NCI-H2227 treated with DMSO at 0.1 percent for 48 hours (cell line): ENCODE data around the gene NAT8L.

ENCODE experiments used
- DNase-seq: peaks from one replicate; lab custom pipeline; 2025; lab: John Stamatoyannopoulos, UW

The NAT8L gene

DNA sequence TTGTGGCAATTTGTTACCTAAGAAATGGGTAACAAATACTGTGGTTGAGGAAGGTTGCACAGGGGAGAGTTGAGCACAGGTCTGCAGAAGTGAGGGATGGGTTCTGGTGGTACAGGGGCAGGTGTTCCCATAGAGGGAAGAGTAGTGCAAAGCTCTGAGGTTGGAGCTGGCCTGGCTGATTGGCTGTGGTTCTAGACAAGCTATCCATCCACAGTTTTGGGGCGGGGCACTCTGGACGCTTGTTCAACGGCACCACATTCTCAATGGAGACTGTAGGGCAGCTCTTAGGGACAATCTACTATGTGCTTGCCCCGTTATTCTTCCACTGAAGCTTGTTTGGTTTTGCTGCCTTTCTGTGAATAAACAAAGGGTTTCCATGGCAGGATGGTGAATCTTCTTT, 35.4 kb downstream of the NAT8L start:
- DNase-seq = no peak

GRCh38 chr4:2095236-2096072, 36.3 kb downstream of the NAT8L start:
- DNase-seq = no peak

DNA sequence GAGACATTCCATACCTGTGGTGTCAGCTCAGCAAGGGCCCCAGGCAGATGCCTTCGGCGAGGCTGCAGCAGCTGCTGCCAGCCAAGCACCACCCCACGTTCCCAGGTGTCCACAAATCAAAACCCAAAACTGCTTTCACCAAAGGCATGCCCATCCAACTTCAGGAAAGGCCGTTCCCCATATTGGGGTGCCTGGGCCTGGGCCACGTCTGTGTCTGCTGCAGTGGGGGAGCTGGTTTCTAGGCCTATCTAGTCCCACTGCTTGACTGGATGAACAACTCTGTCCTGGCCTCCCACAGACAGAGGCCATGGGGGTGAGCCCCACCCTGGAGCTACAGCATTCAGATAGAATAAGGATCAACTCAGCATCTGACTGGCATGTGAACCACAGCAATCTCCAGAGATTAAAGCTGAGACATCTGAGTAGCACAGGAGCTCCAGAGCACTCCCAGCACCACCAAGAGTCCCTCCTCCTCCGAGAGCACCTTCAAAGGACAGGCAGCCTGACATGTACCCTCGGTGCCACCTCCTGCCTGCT, 37.0 kb downstream of the NAT8L start:
- no peak for DNase-seq

GRCh38 chr4:2101346-2102044, 42.4 kb downstream of the NAT8L start:
- DNase-seq = no peak

- no peak for DNase-seq
Observed at GRCh38 chr4:2102045-2102883, 43.1 kb downstream of the NAT8L start.

- no peak for DNase-seq
Observed at GRCh38 chr4:2103127-2103842, 44.2 kb downstream of the NAT8L start.

GRCh38 chr4:2103843-2104547, 44.9 kb downstream of the NAT8L start:
- DNase-seq = no peak

DNA sequence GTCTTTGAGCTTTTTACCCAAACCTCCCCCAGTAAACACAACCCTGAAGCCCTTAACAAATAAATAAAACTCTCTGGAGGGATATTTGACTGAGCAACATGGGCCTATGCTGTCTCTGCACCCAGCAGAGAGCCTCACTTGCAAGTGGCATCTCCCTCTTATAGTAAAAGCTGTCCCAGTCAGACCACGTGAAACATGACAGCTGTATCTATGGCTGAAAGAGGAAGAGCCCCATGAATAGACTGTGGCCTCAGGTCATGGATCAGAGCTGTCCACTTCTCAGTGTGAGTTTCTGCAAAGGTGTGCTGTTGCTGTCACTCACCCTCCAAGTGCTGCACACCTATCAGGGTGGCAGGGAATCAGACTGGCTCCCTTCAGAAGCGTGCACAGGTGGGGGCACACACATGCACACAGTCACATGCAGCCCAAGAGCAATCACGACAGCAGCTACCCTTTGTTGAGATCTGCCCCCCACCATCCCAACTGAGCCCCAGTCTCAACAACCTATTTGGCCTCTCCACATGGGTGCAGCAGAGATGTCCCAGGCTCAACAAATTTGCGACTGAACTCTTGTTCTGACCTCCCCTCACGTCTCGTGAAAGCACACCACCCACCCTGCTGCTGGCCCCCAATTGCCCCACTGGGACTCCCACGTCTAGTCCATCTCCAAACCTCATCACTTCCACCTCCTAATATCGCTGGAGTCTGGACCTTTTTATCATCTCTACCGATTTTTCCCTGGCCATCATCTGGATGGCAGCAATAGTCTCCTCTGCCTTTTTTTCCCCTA, 45.6 kb downstream of the NAT8L start:
- DNase-seq = no peak

DNA sequence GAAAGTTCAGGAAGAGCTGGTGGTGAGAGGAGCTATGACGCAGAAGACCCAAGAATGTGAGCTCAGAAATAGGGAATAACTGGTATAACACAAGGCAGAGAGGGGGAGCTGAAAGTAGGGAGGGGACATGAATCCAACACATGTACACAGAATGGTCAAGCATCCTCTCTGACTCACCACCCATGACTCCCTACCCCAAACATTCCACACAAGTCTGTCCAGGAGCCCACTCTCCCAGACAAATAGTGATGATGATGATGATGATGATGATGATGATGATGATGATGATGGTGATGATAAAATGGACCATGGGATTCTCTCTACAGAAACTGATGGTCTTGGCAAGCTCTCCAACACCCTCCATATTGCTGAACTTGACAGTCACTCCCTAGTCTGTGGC, 46.4 kb downstream of the NAT8L start:
- DNase-seq = no peak

DNA sequence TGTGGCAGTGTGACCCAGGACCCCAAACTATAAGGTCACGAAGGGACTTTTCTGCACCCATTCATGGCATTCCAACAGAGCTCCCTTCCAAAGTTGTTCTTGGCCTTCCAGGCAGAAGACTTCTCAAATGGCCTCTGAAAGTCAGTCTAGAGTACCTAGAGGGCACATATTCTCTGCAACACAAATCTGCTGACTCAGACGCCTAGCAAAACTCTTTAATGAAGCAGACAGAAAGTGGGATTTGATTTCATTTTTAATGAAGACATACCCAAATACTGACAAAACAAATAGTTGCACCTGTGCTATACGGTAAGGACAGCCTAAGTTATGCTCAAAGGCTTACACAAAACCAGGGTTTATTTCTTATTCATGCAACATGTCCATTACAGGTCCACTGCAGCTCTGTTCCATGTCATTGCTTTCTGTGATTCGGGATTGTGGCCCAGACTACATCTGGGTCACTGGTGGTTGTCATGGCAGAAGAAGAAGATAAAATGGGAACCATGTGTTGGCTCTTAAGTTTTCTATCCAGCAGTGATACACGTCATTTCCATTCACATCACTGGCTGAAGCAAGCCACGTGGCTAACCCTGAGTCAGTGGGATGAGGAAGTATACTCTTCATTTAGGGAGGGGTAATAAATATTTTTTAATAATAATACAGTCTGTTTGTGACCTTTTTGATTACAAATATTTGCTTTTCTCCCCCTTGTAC, 57.7 kb downstream of the NAT8L start:
- DNase-seq = no peak
